SU-DHL-6 (cell line): ENCODE results near the gene SNX30.

Experiments used
- H2AFZ ChIP-seq: fragments of 200-600 bp; sonication (generic); 2 replicates; pipeline ENCODE4 v1.6.1; 2014; ENCODE audit warnings: low read depth, mild to moderate bottlenecking, moderate library complexity, mixed read lengths, antibody characterized with exemption, low read length; ENCODE audit not compliant: severe bottlenecking
- H3F3A ChIP-seq: fragments of 200-600 bp; shearing (Covaris generic); 2 replicates; pipeline ENCODE4 v1.6.0; 2016; ENCODE audit warnings: antibody characterized with exemption, mild to moderate bottlenecking; ENCODE audit not compliant: insufficient read depth
- H3K27ac ChIP-seq: fragments of 200-600 bp; sonication (generic); 2 replicates; pipeline ENCODE4 v1.5.1; 2016; ENCODE audit warnings: low read depth, mild to moderate bottlenecking, low read length, moderate library complexity, mixed read lengths
- H3K27me3 ChIP-seq: fragments of 200-600 bp; sonication (generic), shearing (Covaris generic); 2 replicates; pipeline ENCODE4 v1.6.0; 2014; ENCODE audit warnings: mild to moderate bottlenecking, low read length
- H3K36me3 ChIP-seq: fragments of 200-600 bp; sonication (generic); 2 replicates; pipeline ENCODE4 v1.6.1; 2014; ENCODE audit warnings: mild to moderate bottlenecking, low read length, mixed read lengths
- H3K4me2 ChIP-seq: fragments of 300-600, 200-600 bp; shearing (Covaris generic), sonication (generic); 2 replicates; pipeline ENCODE4 v1.6.0; 2014; ENCODE audit warnings: low read length, low read depth, mild to moderate bottlenecking; ENCODE audit not compliant: poor library complexity, severe bottlenecking
- H3K4me3 ChIP-seq: fragments of 200-600 bp; sonication (generic); 2 replicates; pipeline ENCODE4 v1.5.1; 2014; ENCODE audit warnings: antibody characterized with exemption, low read length, mild to moderate bottlenecking, mixed read lengths; ENCODE audit not compliant: insufficient read depth, poor library complexity, severe bottlenecking
- H3K79me2 ChIP-seq: fragments of 200-600 bp; sonication (generic); 2 replicates; pipeline ENCODE4 v1.6.1; 2014; ENCODE audit warnings: mild to moderate bottlenecking, low read length, moderate library complexity; ENCODE audit not compliant: insufficient read depth
- H3K9ac ChIP-seq: fragments of 200-600 bp; sonication (generic); 2 replicates; pipeline ENCODE4 v1.7.0; 2014; ENCODE audit warnings: mild to moderate bottlenecking, low read length
- H3K9me2 ChIP-seq: fragments of 200-600 bp; sonication (generic); replicated peaks from 2 replicates; pipeline ENCODE4 v1.6.1; 2014; ENCODE audit warnings: low read length; ENCODE audit not compliant: insufficient read depth
- H3K9me3 ChIP-seq: fragments of 200-600 bp; sonication (generic); 2 replicates; pipeline ENCODE4 v1.6.1; 2014; ENCODE audit warnings: low read length, mixed read lengths; ENCODE audit not compliant: insufficient read depth
- H4K20me1 ChIP-seq: fragments of 200-600 bp; sonication (generic); 2 replicates; pipeline ENCODE4 v1.6.1; 2014; ENCODE audit warnings: low read depth, mild to moderate bottlenecking, antibody characterized with exemption, low read length, moderate library complexity, mixed read lengths
- EZH2phosphoT487 ChIP-seq: fragments of 200-600 bp; sonication (generic), shearing (Covaris generic); conservative IDR thresholded peaks from 2 replicates; pipeline ENCODE4 v1.6.1; 2018; ENCODE audit warnings: mild to moderate bottlenecking, antibody characterized with exemption, low read length, moderate library complexity, mixed read lengths
- TF ChIP-seq, protein P1 (sequence below): fragments of 200-600 bp; sonication (generic); IDR thresholded peaks from one replicate; pipeline ENCODE4 v1.5.1; 2017; ENCODE audit warnings: antibody characterized with exemption, mild to moderate bottlenecking, low read length, moderate library complexity; ENCODE audit not compliant: insufficient read depth, poor library complexity, severe bottlenecking

SNX30 gene, protein sequence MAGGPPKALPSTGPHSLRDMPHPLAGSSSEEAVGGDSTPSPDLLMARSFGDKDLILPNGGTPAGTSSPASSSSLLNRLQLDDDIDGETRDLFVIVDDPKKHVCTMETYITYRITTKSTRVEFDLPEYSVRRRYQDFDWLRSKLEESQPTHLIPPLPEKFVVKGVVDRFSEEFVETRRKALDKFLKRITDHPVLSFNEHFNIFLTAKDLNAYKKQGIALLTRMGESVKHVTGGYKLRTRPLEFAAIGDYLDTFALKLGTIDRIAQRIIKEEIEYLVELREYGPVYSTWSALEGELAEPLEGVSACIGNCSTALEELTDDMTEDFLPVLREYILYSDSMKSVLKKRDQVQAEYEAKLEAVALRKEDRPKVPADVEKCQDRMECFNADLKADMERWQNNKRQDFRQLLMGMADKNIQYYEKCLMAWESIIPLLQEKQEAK

DNA sequence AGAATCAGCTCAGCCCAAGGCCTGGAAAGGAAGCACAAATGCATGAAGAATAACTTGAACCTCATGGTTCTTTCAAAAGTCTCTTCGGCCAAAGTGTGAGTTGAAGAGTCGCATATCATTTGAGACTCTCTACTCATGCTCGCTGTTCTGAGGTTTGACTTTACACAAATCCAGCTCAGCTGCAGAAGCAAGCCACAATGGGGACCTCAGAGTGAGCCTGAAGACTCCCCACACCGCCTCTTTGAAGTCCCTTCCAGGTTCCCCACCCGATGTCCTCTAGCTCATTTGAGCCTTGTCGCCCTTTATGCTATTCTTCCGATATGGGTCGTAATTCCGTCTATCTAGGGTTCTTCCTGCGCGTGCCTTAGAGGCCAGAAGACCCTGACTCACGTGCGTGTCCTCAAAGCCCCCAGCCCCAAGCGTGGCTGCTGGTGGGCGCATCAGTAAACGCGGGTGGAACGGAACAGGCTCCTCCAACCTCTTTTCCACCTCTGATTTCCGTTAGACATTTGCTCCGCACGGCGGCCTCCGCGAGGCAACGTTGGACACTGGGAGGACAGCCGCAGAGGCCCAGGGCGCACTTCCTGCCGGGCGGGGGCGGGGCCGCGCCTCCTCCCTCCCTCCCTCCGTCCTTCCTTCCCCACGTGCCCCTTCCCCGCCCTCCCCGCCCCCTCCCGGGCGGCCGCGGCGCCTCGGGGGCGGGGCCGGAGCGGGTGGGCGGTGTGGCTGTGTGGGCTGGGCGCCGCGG is at the start of gene SNX30:
SNX30 (plus strand) TSS at position 745 of the 748 bp plus-strand sequence. CDS start 242 bp downstream, outside the sequence.
- H3K79me2 ChIP-seq, result no peaks in the 10 kb centered on the region
- no peaks in the 10 kb centered on the region for H3K36me3 ChIP-seq
- peak within 1 kb of the TSS; percentile 49 for H3K27ac ChIP-seq
- H3K4me3 ChIP-seq, result peak within 1 kb of the TSS; percentile 90
- H3K9me3 ChIP-seq, result no peaks in the 10 kb centered on the region
- H3K9ac ChIP-seq, result peak within 1 kb of the TSS; percentile 83
- no peaks in the 10 kb centered on the region for H4K20me1 ChIP-seq
- TF ChIP-seq, protein P1, sequence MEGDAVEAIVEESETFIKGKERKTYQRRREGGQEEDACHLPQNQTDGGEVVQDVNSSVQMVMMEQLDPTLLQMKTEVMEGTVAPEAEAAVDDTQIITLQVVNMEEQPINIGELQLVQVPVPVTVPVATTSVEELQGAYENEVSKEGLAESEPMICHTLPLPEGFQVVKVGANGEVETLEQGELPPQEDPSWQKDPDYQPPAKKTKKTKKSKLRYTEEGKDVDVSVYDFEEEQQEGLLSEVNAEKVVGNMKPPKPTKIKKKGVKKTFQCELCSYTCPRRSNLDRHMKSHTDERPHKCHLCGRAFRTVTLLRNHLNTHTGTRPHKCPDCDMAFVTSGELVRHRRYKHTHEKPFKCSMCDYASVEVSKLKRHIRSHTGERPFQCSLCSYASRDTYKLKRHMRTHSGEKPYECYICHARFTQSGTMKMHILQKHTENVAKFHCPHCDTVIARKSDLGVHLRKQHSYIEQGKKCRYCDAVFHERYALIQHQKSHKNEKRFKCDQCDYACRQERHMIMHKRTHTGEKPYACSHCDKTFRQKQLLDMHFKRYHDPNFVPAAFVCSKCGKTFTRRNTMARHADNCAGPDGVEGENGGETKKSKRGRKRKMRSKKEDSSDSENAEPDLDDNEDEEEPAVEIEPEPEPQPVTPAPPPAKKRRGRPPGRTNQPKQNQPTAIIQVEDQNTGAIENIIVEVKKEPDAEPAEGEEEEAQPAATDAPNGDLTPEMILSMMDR, result no peak
- no peak for TF ChIP-seq EZH2phosphoT487
- H2AFZ ChIP-seq, result peak within 1 kb of the TSS; percentile 91
- peaks cover 10% of the 10 kb centered on the region; the same call in 1 of the 2 replicates for H3F3A ChIP-seq
- no peaks in the 10 kb centered on the region for H3K27me3 ChIP-seq
- peak within 1 kb of the TSS; percentile 88 for H3K4me2 ChIP-seq
- no peaks in the 10 kb centered on the region for H3K9me2 ChIP-seq

DNA sequence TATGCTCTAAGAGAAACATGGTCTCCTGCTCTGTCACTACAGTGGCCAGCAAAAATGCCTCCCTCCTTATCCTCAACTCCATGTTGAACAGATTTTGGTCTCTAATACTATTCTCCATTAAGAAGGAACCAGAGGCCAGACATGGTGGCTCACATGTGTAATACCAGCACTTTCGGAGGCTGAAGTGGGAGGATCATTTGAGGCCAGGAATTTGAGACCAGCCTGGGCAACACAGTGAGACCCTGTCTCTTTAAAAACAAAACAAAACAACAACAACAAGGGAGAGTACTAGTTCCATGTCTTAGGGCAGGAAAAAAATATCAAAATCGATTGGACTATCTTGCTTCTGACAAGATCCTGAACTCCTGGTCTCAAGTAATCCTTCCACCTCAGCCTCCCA is 47.3 kb upstream of the SNX30 start:
- Histone ChIP-seq H3K27me3 (no peaks in the 10 kb centered on the region), H3F3A (no peaks in the 10 kb centered on the region), H3K36me3 (no peaks in the 10 kb centered on the region), H3K79me2 (peaks cover 18% of the 10 kb centered on the region), H4K20me1 (0 out of 2 replicates have a peak, but pooled peaks cover 4% of the 10 kb centered on the region), H3K9me2 (no peaks in the 10 kb centered on the region), H2AFZ (no peak overlapping the region), H3K4me2 (no peak overlapping the region), H3K4me3 (no peak overlapping the region), H3K9me3 (no peaks in the 10 kb centered on the region), H3K9ac (no peak overlapping the region), H3K27ac (no peak overlapping the region)
- no peak for TF ChIP-seq EZH2phosphoT487
- TF ChIP-seq, protein P1, result no peak

DNA sequence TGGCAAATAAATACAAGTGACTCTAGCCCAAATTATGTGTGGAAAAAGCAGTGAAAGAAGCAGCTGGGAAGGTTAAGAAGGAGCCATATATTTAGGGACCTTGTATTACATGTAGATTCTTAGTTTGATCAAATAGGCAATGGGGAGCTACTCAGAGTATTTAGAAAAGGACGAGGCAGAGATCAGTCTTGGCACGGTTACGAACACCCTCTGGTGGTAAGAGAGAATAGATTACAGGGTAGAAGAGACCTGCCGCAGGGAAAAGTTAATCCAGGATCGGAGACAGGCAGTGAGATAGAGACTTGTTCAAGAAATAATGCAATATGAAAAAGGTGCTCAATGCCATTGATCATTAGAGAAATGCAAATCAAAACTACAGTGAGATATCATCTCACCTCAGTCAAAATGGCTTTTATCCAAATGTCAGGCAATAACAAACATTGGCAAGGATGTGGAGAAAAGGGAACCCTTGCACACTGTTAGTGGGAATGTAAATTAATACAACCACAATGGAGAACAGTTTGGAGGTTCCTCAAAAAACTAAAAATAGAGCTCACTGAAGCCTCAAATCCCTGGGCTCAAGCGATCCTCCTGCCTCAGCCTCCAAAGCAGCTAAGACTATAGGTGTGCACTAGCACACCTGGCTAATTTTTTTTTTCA is 44.7 kb upstream of the SNX30 start:
- Histone ChIP-seq H2AFZ (no peak overlapping the region), H3K9me3 (no peaks in the 10 kb centered on the region), H4K20me1 (peaks cover 3% of the 10 kb centered on the region; the same call in 1 of the 2 replicates), H3K9ac (no peak overlapping the region), H3K4me3 (no peak overlapping the region), H3K27me3 (no peaks in the 10 kb centered on the region), H3K79me2 (peaks cover 37% of the 10 kb centered on the region), H3K27ac (no peak overlapping the region), H3K36me3 (no peaks in the 10 kb centered on the region), H3K9me2 (no peaks in the 10 kb centered on the region), H3K4me2 (no peak overlapping the region), H3F3A (no peaks in the 10 kb centered on the region)
- TF ChIP-seq EZH2phosphoT487, result no peak
- TF ChIP-seq, protein P1, result no peak
